GM10266 (cell line): ENCODE results near the gene KMT2A.

Experiments
- DNase-seq: peaks from one replicate; pipeline ENCODE4 v3.0.0; 2012; ENCODE audit errors: extremely low spot score
- CTCF ChIP-seq: IDR thresholded peaks from 2 replicates; pipeline ENCODE4 v1.5.1; 2012; ENCODE audit warnings: mild to moderate bottlenecking, low read depth; ENCODE audit not compliant: control insufficient read depth, insufficient read depth; ENCODE audit errors: missing control alignments

Gene KMT2A

DNA sequence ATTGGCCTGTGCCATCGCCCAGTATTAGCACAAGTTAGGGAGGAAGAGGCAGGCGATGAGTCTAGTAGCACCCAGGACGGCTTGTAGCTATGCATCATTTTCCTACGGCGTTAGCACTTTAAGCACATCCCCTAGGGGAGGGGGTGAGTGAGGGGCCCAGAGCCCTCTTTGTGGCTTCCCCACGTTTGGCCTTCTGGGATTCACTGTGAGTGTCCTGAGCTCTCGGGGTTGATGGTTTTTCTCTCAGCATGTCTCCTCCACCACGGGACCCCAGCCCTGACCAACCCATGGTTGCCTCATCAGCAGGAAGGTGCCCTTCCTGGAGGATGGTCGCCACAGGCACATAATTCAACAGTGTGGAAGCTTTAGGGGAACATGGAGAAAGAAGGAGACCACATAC, 99.0 kb downstream of the KMT2A start:
- no peak for TF ChIP-seq CTCF
- DNase-seq = no peak

DNA sequence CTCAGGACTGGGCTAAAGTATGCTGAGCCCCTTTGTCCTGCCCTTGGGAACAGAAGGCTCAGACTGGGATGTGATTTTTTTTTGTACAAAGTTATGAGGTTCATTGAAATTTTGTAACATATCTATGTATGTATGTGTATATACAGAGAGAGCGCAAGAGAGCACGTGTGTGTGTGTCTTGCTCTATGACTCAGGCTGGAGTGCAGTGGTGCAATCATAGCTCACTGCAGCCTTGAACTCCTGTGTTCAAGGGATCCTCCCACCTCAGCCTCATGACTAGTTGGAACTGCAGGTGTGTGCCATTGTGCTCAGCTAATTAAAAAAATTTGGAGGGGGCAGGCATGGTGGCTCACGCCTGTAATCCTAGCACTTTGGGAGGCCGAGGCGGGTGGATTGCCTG, 100.4 kb downstream of the KMT2A start:
- no peak for TF ChIP-seq CTCF
- DNase-seq = no peak

GRCh38 chr11:118537409-118537980, 101.2 kb downstream of the KMT2A start:
- no peak for TF ChIP-seq CTCF
- no peak for DNase-seq

GRCh38 chr11:118544010-118544646, 107.8 kb downstream of the KMT2A start:
- no peak for DNase-seq
- TF ChIP-seq CTCF = no peak

GRCh38 chr11:118544647-118545010, 108.3 kb downstream of the KMT2A start:
- TF ChIP-seq CTCF = no peak
- DNase-seq = no peak

DNA sequence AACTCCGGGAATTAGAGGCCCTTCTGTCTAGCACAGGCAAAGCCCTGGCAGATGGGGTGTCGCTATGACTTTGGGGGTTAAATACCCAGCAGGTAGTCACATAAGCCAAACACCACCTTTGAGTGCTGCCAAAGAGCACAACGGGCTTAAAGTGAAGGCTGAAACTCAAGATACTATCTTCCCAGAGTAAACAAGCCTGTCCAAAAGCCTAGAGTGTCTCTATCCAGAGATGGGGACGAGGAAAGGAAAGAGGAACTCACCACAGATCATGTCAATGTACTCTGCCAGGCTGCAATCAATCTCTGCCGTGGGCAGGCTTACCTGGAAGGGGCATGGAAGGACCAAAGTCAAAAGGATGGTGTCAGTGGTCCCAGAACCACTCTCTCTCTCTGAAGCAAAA, 109.2 kb downstream of the KMT2A start:
- DNase-seq = no peak
- no peak for TF ChIP-seq CTCF

GRCh38 chr11:118547132-118547531, 110.8 kb downstream of the KMT2A start:
- TF ChIP-seq CTCF = no peak
- DNase-seq = no peak
